Keratinocyte (primary cell): ENCODE results near the gene XPO4.

Experiments
- CTCF ChIP-seq, 3 experiments: IDR thresholded peaks in 1 of 3; conservative IDR thresholded peaks in 1 of 3; optimal IDR thresholded peaks in 1 of 3; 2 replicates in 2 of 3; 3 replicates in 1 of 3; pipeline versions ENCODE3 to v1.5.1; 2011; ENCODE audit warnings: low read length in 3 of 3, mild to moderate bottlenecking in 3 of 3, moderate library complexity in 2 of 3, control low read depth in 1 of 3, inconsistent platforms in 1 of 3; ENCODE audit not compliant: insufficient read depth in 2 of 3; ENCODE audit errors: extremely low read depth in 1 of 3
- EZH2 ChIP-seq: IDR thresholded peaks from one replicate; pipeline ENCODE4 v1.6.1; 2012; ENCODE audit warnings: inconsistent platforms, mild to moderate bottlenecking, low read length, moderate library complexity

DNA sequence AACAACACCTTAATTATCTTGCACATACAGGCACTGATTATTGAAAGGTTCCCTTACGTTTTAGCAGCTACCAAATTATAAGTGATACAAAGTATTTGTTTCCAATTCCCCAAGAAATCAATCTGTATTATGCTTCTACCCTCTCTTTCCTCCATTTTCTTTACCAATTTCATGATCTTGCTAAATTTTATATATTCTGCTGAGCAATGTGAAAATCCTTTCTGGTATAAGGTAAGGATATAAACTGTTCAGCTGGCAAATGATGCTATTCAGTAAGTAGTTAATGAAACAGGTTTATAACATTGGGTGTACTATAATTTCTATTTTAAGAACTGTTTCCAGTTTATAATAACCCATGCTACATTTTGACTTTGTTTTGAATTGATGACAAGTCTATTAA lies 127.8 kb downstream of the XPO4 start:
- TF ChIP-seq CTCF (optimal IDR thresholded peaks at IDR 0.05 in 1 of 3, IDR thresholded peaks at IDR 0.05 in 1 of 3, conservative IDR thresholded peaks at IDR 0.05 in 1 of 3; ENCODE audit: extremely low read depth in 1 of 3, insufficient read depth in 2 of 3, low read length in 3 of 3) (no peak), EZH2 (no peak)
